Body of pancreas (tissue), 4 donors: ENCODE measurements around the gene FBXL22. TPM values are rescaled to one million over a fixed set of nuclear protein-coding genes. Genes with fewer than 3 reads are reported as not detected.
A peak's percentile ranks its signal among the peaks of the same experiment; 100 is the strongest.

ENCODE experiments used
- ATAC-seq: fragments of 150-250 bp; one replicate; pipeline ENCODE4 v1.9.1; 2016
- DNase-seq, 4 donors: peaks; one replicate each; pipeline ENCODE4 v3.0.0-alpha.2; 2019
- H3K27ac ChIP-seq, 4 donors: fragments of 200-600 bp; sonication (generic); 1 replicate in 3 of 4; 2 replicates in 1 of 4; pipeline versions ENCODE4 v1.5.1 to v1.6.1; 2016 to 2019; ENCODE audit warnings: mild to moderate bottlenecking in 1 of 4, mixed read lengths in 1 of 4, moderate library complexity in 1 of 4
- H3K27me3 ChIP-seq, 2 donors: fragments of 200-600 bp; sonication (generic); one replicate each; pipeline ENCODE4 v1.6.0; 2016; ENCODE audit warnings: mild to moderate bottlenecking in 1 of 2
- H3K36me3 ChIP-seq, 2 donors: fragments of 200-600 bp; sonication (generic); replicated peaks in 1 of 2; 2 replicates each; pipeline ENCODE4 v1.5.1; 2016; ENCODE audit warnings: low read depth in 2 of 2; ENCODE audit not compliant: insufficient read depth in 1 of 2
- H3K4me1 ChIP-seq: fragments of 200-600 bp; sonication (generic); one replicate; pipeline ENCODE4 v1.6.0; 2016
- H3K4me3 ChIP-seq, 2 donors: fragments of 200-600 bp; sonication (generic); 1 replicate in 1 of 2; 2 replicates in 1 of 2; pipeline ENCODE4 v1.5.1; 2016 to 2019
- H3K9me3 ChIP-seq, 3 donors: fragments of 200-600 bp; sonication (generic); 1 replicate in 2 of 3; 2 replicates in 1 of 3; pipeline ENCODE4 v1.5.1; 2016
- CTCF ChIP-seq, 7 experiments: fragments of 450-650 bp in 4 of 7; fragments of 200-600 bp in 3 of 7; sonication (generic) in 3 of 7; IDR thresholded peaks; one replicate each; pipeline ENCODE4 v1.5.1; 2016 to 2019; ENCODE audit warnings: antibody characterized with exemption in 7 of 7
- POLR2A ChIP-seq, 3 donors: fragments of 450-650 bp; IDR thresholded peaks; one replicate each; pipeline ENCODE4 v1.6.1; 2016; ENCODE audit warnings: antibody characterized with exemption in 3 of 3, mild to moderate bottlenecking in 2 of 3
- WGBS, 2 donors: methylation state at CpG; one replicate each; pipeline ENCODE4 v1.1.5; 2017; 5-methylcytosine and 5-hydroxymethylcytosine counted together
- intact Hi-C: fragments of 100-400 bp; cut with DNase I; formaldehyde crosslinking; loops from one replicate; pipeline ENCODE4 v1.15.1; 2023
- total RNA-seq, 2 donors: library from RNA; depleted of rRNA; stranded (reverse); fragments of >200 nt; gene quantifications; one replicate each; pipeline ENCODE4 v1.1.0, GENCODE V29; 2016

FBXL22 gene
- not detected for total RNA-seq

- peaks cover 43% of the 10 kb centered on the region for H3K4me1 ChIP-seq
- no peak for ATAC-seq
- intact Hi-C loops: loop anchor here (5.0 kb wide), 1 partner anchor 120 kb away; no protein-coding TSS in a partner anchor
Observed at GRCh38 chr15:63597038-63597790, at the start of gene FBXL22. Gene FBXL22 (plus strand): TSS chr15:63597387. CDS start chr15:63597393, 6 bp downstream.

DNA sequence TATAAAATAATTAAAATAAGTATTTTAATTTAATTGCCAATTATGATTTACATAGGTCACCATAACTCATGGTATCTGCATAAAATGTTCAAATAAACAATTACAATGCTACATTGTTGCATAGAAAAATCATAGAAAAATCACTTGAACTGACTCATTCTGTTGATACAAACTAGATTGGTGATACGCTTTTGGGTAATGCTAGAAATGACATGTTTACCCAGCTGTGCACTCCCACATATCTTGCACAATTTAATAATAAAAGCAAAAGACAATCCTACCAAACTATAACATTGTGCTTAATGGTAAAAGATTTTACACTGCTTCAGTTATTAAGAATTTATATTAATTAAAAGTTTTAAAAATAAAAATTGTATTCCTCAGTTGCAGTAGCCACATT, 45.8 kb upstream of the FBXL22 start:
- no peak for TF ChIP-seq CTCF (IDR thresholded peaks at IDR 0.05)
- TF ChIP-seq POLR2A (IDR thresholded peaks at IDR 0.05): no peak
- Histone ChIP-seq H3K9me3 (no peaks in the 10 kb centered on the region), H3K27me3 (no peaks in the 10 kb centered on the region), H3K36me3 (peaks cover 0 to 5% of the 10 kb centered on the region in 2 donors), H3K27ac (peak overlapping the region in 3 of 4 donors; percentile 36 to 83 (median 66)), H3K4me1 (peaks cover 39% of the 10 kb centered on the region), H3K4me3 (no peak overlapping the region)
- peak; percentile 74 for ATAC-seq
- peak; percentile 38 to 69 (median 58) for DNase-seq
- 22 to 31% methylated on average over 1 of the region's 1 CpG for whole genome bisulfite sequencing, 2 donors
- intact Hi-C loops: no loop called here

More at GRCh38 chr15:63597038-63597790, at the start of gene FBXL22:
- peak in 2 of 4 donors; percentile 30 to 43 for DNase-seq
- Histone ChIP-seq H3K9me3 (no peaks in the 10 kb centered on the region), H3K4me3 (no peak within 1 kb of the TSS), H3K27me3 (no peaks in the 10 kb centered on the region), H3K27ac (peak within 1 kb of the TSS in 1 of 4 donors; percentile 90), H3K36me3 (peaks cover 0 to 5% of the 10 kb centered on the region in 2 donors)
- WGBS, 2 donors: 67 to 71% methylated on average over 6 to 23 of the region's 23 CpGs
- no peak for TF ChIP-seq POLR2A (IDR thresholded peaks at IDR 0.05)
- TF ChIP-seq CTCF (IDR thresholded peaks at IDR 0.05): no peak

- TF ChIP-seq CTCF (IDR thresholded peaks at IDR 0.05) (no peak), POLR2A (IDR thresholded peaks at IDR 0.05) (no peak)
- peak; percentile 50 to 79 (median 60) for DNase-seq
- intact Hi-C loops: no loop called here
- Histone ChIP-seq H3K4me3 (no peak overlapping the region), H3K27me3 (no peaks in the 10 kb centered on the region), H3K36me3 (peaks cover 0 to 8% of the 10 kb centered on the region in 2 donors), H3K27ac (peak overlapping the region; percentile 46 to 83 (median 72)), H3K4me1 (peaks cover 39% of the 10 kb centered on the region), H3K9me3 (no peaks in the 10 kb centered on the region)
- 4 to 5% methylated on average over 3 of the region's 3 CpGs for WGBS, 2 donors
- peak; percentile 94 for ATAC-seq
Observed at GRCh38 chr15:63553388-63553791, 43.8 kb upstream of the FBXL22 start.

DNA sequence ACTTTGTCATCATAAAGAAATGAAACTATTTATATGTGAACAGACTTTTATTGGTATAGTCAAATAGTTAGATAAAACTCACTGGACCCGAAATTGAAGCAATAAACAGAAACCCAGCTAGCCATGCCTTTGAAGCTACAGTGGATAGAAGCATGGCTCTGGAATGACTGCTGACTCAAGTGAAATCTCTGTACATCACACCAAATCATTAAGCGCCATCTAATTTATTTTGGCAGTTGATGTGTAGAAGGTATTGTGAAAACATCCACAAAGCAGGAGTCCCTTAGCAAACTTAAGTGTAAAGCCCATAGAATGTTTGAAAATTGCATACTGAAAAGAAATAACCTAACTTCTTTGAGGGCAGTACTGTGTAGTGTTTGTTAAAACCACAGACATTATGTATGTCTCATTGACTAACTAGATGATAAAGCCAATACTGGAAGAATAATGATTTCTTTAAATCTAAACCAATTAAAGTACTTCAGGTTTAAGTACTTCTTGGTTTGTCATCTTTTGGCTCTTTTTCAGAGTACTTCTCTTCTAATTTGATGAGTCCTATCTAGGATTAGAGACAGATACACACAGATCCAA, 42.8 kb upstream of the FBXL22 start:
- no peaks in the 10 kb centered on the region for H3K27me3 ChIP-seq
- TF ChIP-seq POLR2A (IDR thresholded peaks at IDR 0.05) (no peak), CTCF (IDR thresholded peaks at IDR 0.05) (no peak)
- 83 to 87% methylated on average over 2 of the region's 2 CpGs for WGBS, 2 donors
- intact Hi-C loops: no loop called here
- ATAC-seq: no peak
- H3K9me3 ChIP-seq: no peaks in the 10 kb centered on the region
- H3K4me3 ChIP-seq: no peak overlapping the region
- peaks cover 0 to 8% of the 10 kb centered on the region in 2 donors for H3K36me3 ChIP-seq
- peak overlapping the region in 3 of 4 donors; percentile 66 to 83 (median 78) for H3K27ac ChIP-seq
- peaks cover 45% of the 10 kb centered on the region for H3K4me1 ChIP-seq
- DNase-seq: no peak
